ENCODE data around the gene AKAP13. TPM values are rescaled to one million over a fixed set of nuclear protein-coding genes. Genes with fewer than 3 reads are reported as not detected.

AKAP13 gene
- polyA plus RNA-seq, 4 donors = 39.4 to 71.6 (median 58.5) TPM

GRCh38 chr15:85624291-85624801, 243.9 kb downstream of the AKAP13 start:
- Histone ChIP-seq H3K4me3 (ENCODE audit: low read depth in 1 of 3, low read length in 3 of 3) (no peak overlapping the region), H3K4me1 (ENCODE audit: control insufficient read depth in 3 of 3, insufficient read depth in 2 of 3, low read depth in 1 of 3, low read length in 2 of 3) (peaks cover 6 to 21% (median 7%) of the 10 kb centered on the region in 3 donors), H3K27me3 (ENCODE audit: control insufficient read depth in 3 of 3, insufficient read depth in 3 of 3, low read length in 3 of 3) (no peaks in the 10 kb centered on the region), H3K27ac (ENCODE audit: low read depth in 1 of 3, low read length in 2 of 3) (peak overlapping the region in 2 of 3 donors; percentile 18 to 94), H3K9me3 (ENCODE audit: control insufficient read depth in 2 of 2, insufficient read depth in 1 of 2, low read depth in 1 of 2, low read length in 1 of 2) (no peaks in the 10 kb centered on the region), H3K36me3 (ENCODE audit: control insufficient read depth in 3 of 3, insufficient read depth in 2 of 3, low read depth in 1 of 3, low read length in 3 of 3) (peaks cover 0 to 3% (median 3%) of the 10 kb centered on the region in 3 donors)
- DNase-seq = peak in 1 of 2 donors; percentile 32
- no peak for FAIRE-seq
- 42 to 82% (median 65%) methylated on average over 7 of the region's 7 CpGs for WGBS, 3 donors

- no peaks in the 10 kb centered on the region for H3K27me3 ChIP-seq (ENCODE audit: control insufficient read depth in 3 of 3, insufficient read depth in 3 of 3, low read length in 3 of 3)
- FAIRE-seq = no peak
- no peak overlapping the region for H3K4me3 ChIP-seq (ENCODE audit: low read depth in 1 of 3, low read length in 3 of 3)
- 62 to 77% (median 63%) methylated on average over 7 of the region's 7 CpGs for WGBS, 3 donors
- H3K9me3 ChIP-seq (ENCODE audit: control insufficient read depth in 2 of 2, insufficient read depth in 1 of 2, low read depth in 1 of 2, low read length in 1 of 2) = no peaks in the 10 kb centered on the region
- peaks cover 3 to 21% (median 7%) of the 10 kb centered on the region in 3 donors for H3K4me1 ChIP-seq (ENCODE audit: control insufficient read depth in 3 of 3, insufficient read depth in 2 of 3, low read depth in 1 of 3, low read length in 2 of 3)
- H3K36me3 ChIP-seq (ENCODE audit: control insufficient read depth in 3 of 3, insufficient read depth in 2 of 3, low read depth in 1 of 3, low read length in 3 of 3) = peaks cover 0 to 3% (median 0%) of the 10 kb centered on the region in 3 donors
- peak overlapping the region; percentile 18 to 94 (median 44) for H3K27ac ChIP-seq (ENCODE audit: low read depth in 1 of 3, low read length in 2 of 3)
- DNase-seq = no peak
These were observed 244.9 kb downstream of the AKAP13 start for GRCh38 chr15:85625166-85625830.

- 40 to 86% (median 48%) methylated on average over 1 of the region's 1 CpG for whole genome bisulfite sequencing, 3 donors
These were observed 245.5 kb downstream of the AKAP13 start for GRCh38 chr15:85625856-85626255.

GRCh38 chr15:85627213-85627935, 247.0 kb downstream of the AKAP13 start:
- DNase-seq (peak; percentile 39 to 45), FAIRE-seq (no peak)
- Histone ChIP-seq H3K27ac (ENCODE audit: low read depth in 1 of 3, low read length in 2 of 3) (peak overlapping the region in 1 of 3 donors; percentile 14), H3K36me3 (ENCODE audit: control insufficient read depth in 3 of 3, insufficient read depth in 2 of 3, low read depth in 1 of 3, low read length in 3 of 3) (peaks cover 0 to 3% (median 0%) of the 10 kb centered on the region in 3 donors), H3K9me3 (ENCODE audit: control insufficient read depth in 2 of 2, insufficient read depth in 1 of 2, low read depth in 1 of 2, low read length in 1 of 2) (no peaks in the 10 kb centered on the region), H3K27me3 (ENCODE audit: control insufficient read depth in 3 of 3, insufficient read depth in 3 of 3, low read length in 3 of 3) (no peaks in the 10 kb centered on the region), H3K4me3 (ENCODE audit: low read depth in 1 of 3, low read length in 3 of 3) (no peak overlapping the region), H3K4me1 (ENCODE audit: control insufficient read depth in 3 of 3, insufficient read depth in 2 of 3, low read depth in 1 of 3, low read length in 2 of 3) (peaks cover 3 to 19% (median 7%) of the 10 kb centered on the region in 3 donors)
- WGBS, 3 donors = 78 to 79% (median 79%) methylated on average over 6 of the region's 6 CpGs

More at GRCh38 chr15:85625856-85626255, 245.5 kb downstream of the AKAP13 start:
- FAIRE-seq (no peak), DNase-seq (peak in 1 of 2 donors; percentile 60)
- Histone ChIP-seq H3K4me1 (ENCODE audit: control insufficient read depth in 3 of 3, insufficient read depth in 2 of 3, low read depth in 1 of 3, low read length in 2 of 3) (peaks cover 3 to 21% (median 7%) of the 10 kb centered on the region in 3 donors), H3K36me3 (ENCODE audit: control insufficient read depth in 3 of 3, insufficient read depth in 2 of 3, low read depth in 1 of 3, low read length in 3 of 3) (peaks cover 0 to 3% (median 0%) of the 10 kb centered on the region in 3 donors), H3K27me3 (ENCODE audit: control insufficient read depth in 3 of 3, insufficient read depth in 3 of 3, low read length in 3 of 3) (no peaks in the 10 kb centered on the region), H3K27ac (ENCODE audit: low read depth in 1 of 3, low read length in 2 of 3) (peak overlapping the region; percentile 18 to 94 (median 44)), H3K9me3 (ENCODE audit: control insufficient read depth in 2 of 2, insufficient read depth in 1 of 2, low read depth in 1 of 2, low read length in 1 of 2) (no peaks in the 10 kb centered on the region), H3K4me3 (ENCODE audit: low read depth in 1 of 3, low read length in 3 of 3) (no peak overlapping the region)

DNA sequence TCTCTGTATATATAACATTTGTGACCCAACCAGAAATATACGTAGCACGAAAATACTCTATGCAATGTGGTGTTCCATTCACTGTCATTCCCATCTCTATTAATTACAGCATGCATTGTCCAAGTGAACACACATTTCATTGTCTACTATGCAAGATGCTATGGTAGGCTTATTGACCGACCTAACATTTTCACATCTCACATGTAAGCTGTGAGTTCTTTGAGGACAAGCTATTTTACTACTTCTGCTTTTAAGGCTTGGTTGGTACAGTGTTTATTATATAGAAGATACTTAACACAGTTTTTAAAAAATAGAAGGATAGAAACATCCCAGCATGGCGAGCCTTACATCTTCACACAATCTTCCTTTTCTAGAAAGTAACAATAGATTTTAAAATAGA, 249.9 kb downstream of the AKAP13 start:
- DNase-seq (no peak), FAIRE-seq (no peak)
- H3K27me3 ChIP-seq (ENCODE audit: control insufficient read depth in 3 of 3, insufficient read depth in 3 of 3, low read length in 3 of 3) = no peaks in the 10 kb centered on the region
- H3K9me3 ChIP-seq (ENCODE audit: control insufficient read depth in 2 of 2, insufficient read depth in 1 of 2, low read depth in 1 of 2, low read length in 1 of 2) = no peaks in the 10 kb centered on the region
- WGBS, 3 donors = 90 to 97% (median 96%) methylated on average over 4 of the region's 4 CpGs
- no peak overlapping the region for H3K27ac ChIP-seq (ENCODE audit: low read depth in 1 of 3, low read length in 2 of 3)
- no peak overlapping the region for H3K4me3 ChIP-seq (ENCODE audit: low read depth in 1 of 3, low read length in 3 of 3)
- peaks cover 3 to 10% (median 5%) of the 10 kb centered on the region in 3 donors for H3K4me1 ChIP-seq (ENCODE audit: control insufficient read depth in 3 of 3, insufficient read depth in 2 of 3, low read depth in 1 of 3, low read length in 2 of 3)
- peaks cover 0 to 3% (median 0%) of the 10 kb centered on the region in 3 donors for H3K36me3 ChIP-seq (ENCODE audit: control insufficient read depth in 3 of 3, insufficient read depth in 2 of 3, low read depth in 1 of 3, low read length in 3 of 3)

DNA sequence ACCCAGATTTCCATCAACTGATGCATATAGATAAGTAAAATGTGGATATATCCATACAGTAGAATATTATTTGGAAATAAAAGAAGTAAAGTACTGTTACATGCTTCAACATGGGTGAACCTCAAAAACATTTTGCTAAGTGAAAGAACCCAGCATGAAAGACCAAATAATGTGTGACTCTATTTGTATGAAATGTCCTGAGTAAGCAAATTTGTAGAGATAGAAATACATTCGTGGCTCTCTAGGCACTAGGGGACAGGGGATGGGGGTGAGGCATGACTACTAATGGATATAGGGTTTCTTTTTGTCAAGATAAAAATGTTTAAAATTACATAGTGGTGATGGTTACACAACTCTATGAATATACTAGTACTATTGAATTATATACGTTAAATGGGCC, 250.6 kb downstream of the AKAP13 start:
- no peak for DNase-seq
- Histone ChIP-seq H3K27me3 (ENCODE audit: control insufficient read depth in 3 of 3, insufficient read depth in 3 of 3, low read length in 3 of 3) (no peaks in the 10 kb centered on the region), H3K27ac (ENCODE audit: low read depth in 1 of 3, low read length in 2 of 3) (no peak overlapping the region), H3K36me3 (ENCODE audit: control insufficient read depth in 3 of 3, insufficient read depth in 2 of 3, low read depth in 1 of 3, low read length in 3 of 3) (no peaks in the 10 kb centered on the region), H3K4me3 (ENCODE audit: low read depth in 1 of 3, low read length in 3 of 3) (no peak overlapping the region), H3K4me1 (ENCODE audit: control insufficient read depth in 3 of 3, insufficient read depth in 2 of 3, low read depth in 1 of 3, low read length in 2 of 3) (peaks cover 3 to 5% (median 5%) of the 10 kb centered on the region in 3 donors), H3K9me3 (ENCODE audit: control insufficient read depth in 2 of 2, insufficient read depth in 1 of 2, low read depth in 1 of 2, low read length in 1 of 2) (no peaks in the 10 kb centered on the region)
- WGBS, 3 donors = 72 to 82% (median 79%) methylated on average over 2 of the region's 2 CpGs
- no peak for FAIRE-seq

- no peaks in the 10 kb centered on the region for H3K9me3 ChIP-seq (ENCODE audit: control insufficient read depth in 2 of 2, insufficient read depth in 1 of 2, low read depth in 1 of 2, low read length in 1 of 2)
- DNase-seq (no peak), FAIRE-seq (no peak)
- H3K4me1 ChIP-seq (ENCODE audit: control insufficient read depth in 3 of 3, insufficient read depth in 2 of 3, low read depth in 1 of 3, low read length in 2 of 3) = peaks cover 2 to 5% (median 3%) of the 10 kb centered on the region in 3 donors
- no peak overlapping the region for H3K4me3 ChIP-seq (ENCODE audit: low read depth in 1 of 3, low read length in 3 of 3)
- peaks cover 0 to 4% (median 0%) of the 10 kb centered on the region in 3 donors for H3K36me3 ChIP-seq (ENCODE audit: control insufficient read depth in 3 of 3, insufficient read depth in 2 of 3, low read depth in 1 of 3, low read length in 3 of 3)
- H3K27ac ChIP-seq (ENCODE audit: low read depth in 1 of 3, low read length in 2 of 3) = peak overlapping the region in 1 of 3 donors; percentile 77
- 66 to 81% (median 71%) methylated on average over 4 of the region's 4 CpGs for WGBS, 3 donors
- H3K27me3 ChIP-seq (ENCODE audit: control insufficient read depth in 3 of 3, insufficient read depth in 3 of 3, low read length in 3 of 3) = no peaks in the 10 kb centered on the region
These were observed 251.6 kb downstream of the AKAP13 start for GRCh38 chr15:85632014-85632413.

DNA sequence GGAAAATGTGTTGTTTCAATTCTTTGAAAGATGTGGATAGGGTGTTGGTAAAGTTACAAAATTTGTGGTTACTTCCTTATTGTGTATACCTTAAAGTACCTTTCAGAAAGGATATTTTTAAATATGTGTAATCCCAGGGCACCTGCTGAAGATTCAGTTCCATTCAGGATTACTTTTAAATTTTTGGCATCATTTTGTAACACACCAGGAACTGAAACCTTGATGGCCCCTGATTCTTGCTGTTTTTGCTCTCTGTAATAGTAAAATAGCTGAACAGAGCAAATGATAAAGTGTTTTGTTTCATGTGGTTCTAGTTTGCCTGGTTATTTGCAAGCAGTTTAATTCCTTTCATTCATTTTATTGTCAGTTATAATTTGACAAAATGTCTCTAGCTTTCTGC, 253.5 kb downstream of the AKAP13 start:
- FAIRE-seq = no peak
- H3K4me1 ChIP-seq (ENCODE audit: control insufficient read depth in 3 of 3, insufficient read depth in 2 of 3, low read depth in 1 of 3, low read length in 2 of 3) = peaks cover 0 to 5% (median 0%) of the 10 kb centered on the region in 3 donors
- no peaks in the 10 kb centered on the region for H3K27me3 ChIP-seq (ENCODE audit: control insufficient read depth in 3 of 3, insufficient read depth in 3 of 3, low read length in 3 of 3)
- H3K27ac ChIP-seq (ENCODE audit: low read depth in 1 of 3, low read length in 2 of 3) = no peak overlapping the region
- no peak overlapping the region for H3K4me3 ChIP-seq (ENCODE audit: low read depth in 1 of 3, low read length in 3 of 3)
- peaks cover 0 to 4% (median 0%) of the 10 kb centered on the region in 3 donors for H3K36me3 ChIP-seq (ENCODE audit: control insufficient read depth in 3 of 3, insufficient read depth in 2 of 3, low read depth in 1 of 3, low read length in 3 of 3)
- no peaks in the 10 kb centered on the region for H3K9me3 ChIP-seq (ENCODE audit: control insufficient read depth in 2 of 2, insufficient read depth in 1 of 2, low read depth in 1 of 2, low read length in 1 of 2)
- no peak for DNase-seq
